WTC11 (cell line): ENCODE measurements around the gene OR51A2.

Source experiments
- ATF6 ChIP-seq: sonication (generic); formaldehyde crosslinking; IDR thresholded peaks from 2 replicates; pipeline ENCODE4 v1.8.1; 2023; ENCODE audit warnings: mild to moderate bottlenecking, missing genetic modification reagents
- CTCF ChIP-seq: fragments of 200-600 bp; IDR thresholded peaks from 2 replicates; pipeline ENCODE4 v1.8.0; 2022; ENCODE audit warnings: antibody characterized with exemption
- ETV6 ChIP-seq: sonication (generic); formaldehyde crosslinking; IDR thresholded peaks from 2 replicates; pipeline ENCODE4 v1.8.1; 2022; ENCODE audit warnings: mild to moderate bottlenecking, missing genetic modification reagents
- GTF2I ChIP-seq: fragments of 250-450 bp; sonication (Bioruptor Pico); conservative IDR thresholded peaks from 2 replicates; pipeline ENCODE4 v1.4.0; 2021; ENCODE audit warnings: mild to moderate bottlenecking
- JUN ChIP-seq: sonication (generic); formaldehyde crosslinking; IDR thresholded peaks from 2 replicates; pipeline ENCODE4 v1.8.0; 2023; ENCODE audit warnings: mild to moderate bottlenecking, missing genetic modification reagents
- ZNF138 ChIP-seq: sonication (generic); formaldehyde crosslinking; conservative IDR thresholded peaks from 2 replicates; pipeline ENCODE4 v1.8.1; 2022; ENCODE audit warnings: mild to moderate bottlenecking, moderate library complexity, missing genetic modification reagents
- ZNF232 ChIP-seq: sonication (generic); formaldehyde crosslinking; IDR thresholded peaks from 2 replicates; pipeline ENCODE4 v1.8.0; 2022; ENCODE audit warnings: mild to moderate bottlenecking, missing genetic modification reagents
- ZNF512 ChIP-seq: sonication (generic); formaldehyde crosslinking; IDR thresholded peaks from 2 replicates; pipeline ENCODE4 v1.8.1; 2022; ENCODE audit warnings: missing genetic modification reagents, borderline replicate concordance

GRCh38 chr11:4960877-4961276 lies 5.4 kb upstream of the OR51A2 start:
- no peak for TF ChIP-seq ATF6 (CRISPR knock-in tag)
- TF ChIP-seq GTF2I, result no peak
- no peak for TF ChIP-seq ZNF232 (CRISPR knock-in tag)
- TF ChIP-seq ZNF138 (CRISPR knock-in tag), result no peak
- no peak for TF ChIP-seq ZNF512
- TF ChIP-seq CTCF, result no peak
- TF ChIP-seq JUN, result no peak
- TF ChIP-seq ETV6 (CRISPR knock-in tag), result no peak
